Amygdala (tissue), 56 donors: ENCODE results near the gene SERBP1.
A peak's percentile ranks its signal among the peaks of the same experiment; 100 is the strongest.

ENCODE experiments used
- DNase-seq, 56 donors: peaks; one replicate each; lab custom pipeline; 2025; lab: John Stamatoyannopoulos, UW

SERBP1 gene

DNA sequence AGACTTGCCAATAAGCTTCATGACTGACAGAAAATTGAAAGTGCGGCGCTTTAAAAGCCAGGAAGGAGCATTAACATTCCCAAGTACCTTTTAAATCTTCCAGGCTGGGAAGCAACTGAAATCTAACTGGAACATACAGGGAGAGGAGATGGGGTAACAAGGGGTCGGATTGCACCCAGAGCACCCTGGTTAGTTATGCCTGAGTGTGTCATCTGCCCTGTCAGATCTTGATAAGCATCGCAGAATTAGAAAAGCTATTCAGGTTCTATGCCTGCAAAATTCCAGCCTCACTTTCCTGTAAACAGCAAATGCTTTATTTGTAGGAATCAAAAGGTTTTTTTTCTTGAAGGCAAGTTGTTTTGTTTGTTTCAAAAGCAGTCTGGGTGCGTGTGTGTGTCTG, 58.5 kb downstream of the SERBP1 start:
- no peak for DNase-seq

DNA sequence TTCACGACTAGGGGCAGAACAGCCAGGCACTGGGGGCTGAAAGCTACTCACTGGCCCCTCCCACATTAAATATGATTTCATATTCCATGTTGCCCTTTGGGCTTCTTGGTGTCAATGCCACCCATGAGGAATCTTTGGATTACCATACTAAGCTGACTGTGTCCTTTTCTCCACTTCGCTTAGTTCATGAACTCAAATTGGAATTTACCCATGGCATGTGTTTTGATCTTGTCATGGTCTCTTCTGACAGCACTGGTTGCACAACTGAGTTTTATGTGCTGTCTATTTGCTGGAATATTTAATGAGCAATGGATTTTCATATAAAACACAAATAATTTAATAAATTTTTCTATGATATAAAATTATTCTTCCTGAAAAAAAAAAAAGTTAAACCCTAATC, 59.2 kb downstream of the SERBP1 start:
- no peak for DNase-seq

DNA sequence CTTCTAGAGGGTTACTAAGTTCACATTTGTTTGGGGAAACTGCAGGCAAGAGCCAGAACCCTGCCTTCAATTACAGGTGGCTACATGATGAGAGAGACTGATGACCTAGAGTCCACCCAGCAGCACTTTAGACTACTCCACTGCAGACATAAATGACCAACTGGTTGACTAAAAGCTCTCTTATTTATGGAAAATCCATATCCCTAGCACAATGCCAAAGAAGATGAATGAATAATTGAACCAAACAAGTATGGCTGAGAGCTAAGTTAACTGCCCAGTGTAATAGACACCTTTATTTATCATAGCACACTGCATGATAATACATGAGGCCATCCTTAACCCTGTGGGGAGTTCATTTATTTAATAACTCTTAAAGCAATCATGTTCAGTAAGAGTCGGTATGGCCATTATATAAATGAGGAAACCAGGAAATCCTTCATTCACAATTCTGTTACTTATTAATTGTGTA, 62.1 kb downstream of the SERBP1 start:
- DNase-seq: no peak

DNA sequence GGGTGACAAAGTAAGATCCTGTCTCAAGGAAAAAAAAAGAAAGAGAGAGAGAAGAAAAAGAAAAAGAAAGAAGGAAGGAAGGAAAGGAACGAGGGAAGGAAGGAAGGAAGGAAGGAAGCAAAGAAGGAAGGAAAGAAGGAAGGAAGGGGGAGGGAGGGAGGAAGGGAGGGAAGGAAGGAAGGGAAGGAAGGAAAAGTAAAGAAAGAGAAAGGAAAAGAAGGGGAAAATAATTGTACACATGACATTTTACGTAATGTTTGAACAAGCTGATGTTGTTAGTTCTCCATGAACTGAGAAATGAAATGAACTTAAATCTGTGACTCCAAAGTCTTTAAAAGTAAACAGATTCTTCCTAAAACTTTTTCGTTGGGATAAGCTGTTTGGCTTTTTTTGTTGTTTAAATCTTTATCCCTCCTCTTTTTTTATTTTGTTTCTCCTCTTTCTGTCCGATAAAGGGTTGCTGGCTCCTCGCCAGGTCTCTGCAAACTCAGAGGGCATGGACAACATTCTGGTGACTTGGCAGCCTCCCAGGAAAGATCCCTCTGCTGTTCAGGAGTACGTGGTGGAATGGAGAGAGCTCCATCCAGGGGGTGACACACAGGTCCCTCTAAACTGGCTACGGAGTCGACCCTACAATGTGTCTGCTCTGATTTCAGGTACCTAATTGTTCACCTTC, 62.7 kb downstream of the SERBP1 start:
- DNase-seq: peak in 1 of 56 donors; percentile 42

DNA sequence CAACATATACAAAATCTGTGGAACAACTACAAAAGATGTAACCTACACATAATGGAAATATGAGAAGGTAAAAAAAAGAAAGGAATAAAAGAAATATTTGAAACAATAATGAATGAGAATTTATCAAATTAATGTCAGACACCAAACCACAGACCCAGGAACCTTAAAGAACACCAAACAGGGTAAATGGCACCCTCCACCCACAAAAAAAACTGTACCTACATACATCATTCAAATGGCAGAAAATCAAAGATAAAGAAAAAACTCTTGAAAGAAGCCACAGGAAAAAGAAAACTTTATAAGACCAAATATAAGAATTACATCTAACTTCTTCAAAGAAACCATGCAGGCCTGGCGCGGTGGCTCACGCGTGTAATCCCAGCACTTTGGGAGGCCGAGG, 68.6 kb downstream of the SERBP1 start:
- no peak for DNase-seq

DNA sequence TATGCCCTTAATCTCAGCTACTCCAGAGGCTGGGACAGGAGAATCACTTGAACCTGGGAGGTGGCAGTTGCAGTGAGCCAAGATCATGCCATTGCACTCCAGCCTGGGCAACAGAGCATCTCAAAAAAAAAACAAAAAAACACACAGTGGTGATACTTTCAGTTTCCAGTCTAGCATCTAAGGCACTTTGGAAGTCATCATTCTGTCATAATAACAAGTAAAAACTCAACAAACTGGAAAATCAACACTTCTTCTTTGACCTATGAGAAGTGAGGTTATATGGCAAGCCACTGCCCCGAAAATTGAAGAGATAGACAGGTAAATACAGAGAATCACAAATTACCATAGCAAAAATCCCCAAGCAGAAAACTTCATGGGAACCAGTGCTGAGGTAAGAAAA, 70.6 kb downstream of the SERBP1 start:
- no peak for DNase-seq
